Measurements from ENCODE around the gene SHQ1. TPM values are rescaled to one million over a fixed set of nuclear protein-coding genes. Genes with fewer than 3 reads are reported as not detected.

SHQ1 gene
- total RNA-seq, 1 donor from 2014 or later, result 18.0 TPM

DNA sequence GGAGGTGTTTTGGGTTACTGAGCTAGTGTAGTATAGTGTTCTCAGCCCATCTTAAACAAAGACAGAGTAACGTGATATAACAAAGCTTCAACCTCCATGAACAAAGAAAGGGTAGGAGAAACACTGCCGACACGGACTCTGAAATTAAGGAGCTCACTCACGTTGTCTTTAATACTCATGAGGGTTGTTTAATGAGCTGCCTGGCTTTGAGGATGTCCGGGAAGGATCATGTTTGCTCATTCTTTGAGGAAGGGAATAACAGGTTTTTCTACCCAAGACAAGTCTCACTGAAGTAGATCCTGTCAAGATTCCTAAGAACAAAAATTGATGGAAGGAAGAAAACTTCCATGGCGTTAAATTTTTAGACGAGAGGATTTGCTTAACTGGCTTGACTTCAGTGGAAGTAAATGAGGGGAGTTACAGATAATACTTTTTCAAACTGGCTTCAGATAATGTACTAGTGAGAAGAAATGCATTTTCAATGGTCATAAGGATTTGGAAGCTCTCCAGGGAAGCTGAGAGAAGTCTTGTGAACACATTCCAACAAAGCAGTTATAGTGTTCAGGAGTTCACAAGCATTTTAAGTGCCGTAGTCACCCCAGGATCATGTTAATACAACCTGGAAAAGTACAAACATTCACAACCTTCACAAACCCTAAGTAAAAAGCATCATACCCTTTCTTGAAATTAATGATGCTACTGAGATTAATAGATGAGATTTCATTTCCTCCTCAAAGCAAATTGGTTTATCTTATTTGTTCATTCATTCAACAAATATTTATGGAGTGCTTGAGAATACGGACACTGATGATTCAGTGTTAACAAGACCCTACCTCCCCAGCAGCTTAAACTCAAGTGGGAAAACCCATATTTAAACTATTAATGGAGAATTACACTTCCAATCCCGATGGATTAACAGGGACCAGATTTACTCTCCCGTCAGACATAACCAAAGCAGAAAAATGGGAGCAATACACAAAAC, 101.5 kb downstream of the SHQ1 start:
- H3K27ac Mint-ChIP-seq (ENCODE audit: unreplicated experiment), result no peak overlapping the region
- H3K9me3 Mint-ChIP-seq (ENCODE audit: unreplicated experiment), result no peaks in the 10 kb centered on the region
- no peak overlapping the region for H3K4me3 Mint-ChIP-seq (ENCODE audit: unreplicated experiment)
- no peaks in the 10 kb centered on the region for H3K27me3 Mint-ChIP-seq (ENCODE audit: unreplicated experiment)
- no peaks in the 10 kb centered on the region for H3K4me1 Mint-ChIP-seq (ENCODE audit: unreplicated experiment)
- no peak for DNase-seq (ENCODE audit: extremely low spot score, unreplicated experiment)
- TF ChIP-seq, protein P1, sequence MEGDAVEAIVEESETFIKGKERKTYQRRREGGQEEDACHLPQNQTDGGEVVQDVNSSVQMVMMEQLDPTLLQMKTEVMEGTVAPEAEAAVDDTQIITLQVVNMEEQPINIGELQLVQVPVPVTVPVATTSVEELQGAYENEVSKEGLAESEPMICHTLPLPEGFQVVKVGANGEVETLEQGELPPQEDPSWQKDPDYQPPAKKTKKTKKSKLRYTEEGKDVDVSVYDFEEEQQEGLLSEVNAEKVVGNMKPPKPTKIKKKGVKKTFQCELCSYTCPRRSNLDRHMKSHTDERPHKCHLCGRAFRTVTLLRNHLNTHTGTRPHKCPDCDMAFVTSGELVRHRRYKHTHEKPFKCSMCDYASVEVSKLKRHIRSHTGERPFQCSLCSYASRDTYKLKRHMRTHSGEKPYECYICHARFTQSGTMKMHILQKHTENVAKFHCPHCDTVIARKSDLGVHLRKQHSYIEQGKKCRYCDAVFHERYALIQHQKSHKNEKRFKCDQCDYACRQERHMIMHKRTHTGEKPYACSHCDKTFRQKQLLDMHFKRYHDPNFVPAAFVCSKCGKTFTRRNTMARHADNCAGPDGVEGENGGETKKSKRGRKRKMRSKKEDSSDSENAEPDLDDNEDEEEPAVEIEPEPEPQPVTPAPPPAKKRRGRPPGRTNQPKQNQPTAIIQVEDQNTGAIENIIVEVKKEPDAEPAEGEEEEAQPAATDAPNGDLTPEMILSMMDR (IDR thresholded peaks at IDR 0.05), result no peak
- H3K36me3 Mint-ChIP-seq (ENCODE audit: unreplicated experiment), result no peaks in the 10 kb centered on the region

DNA sequence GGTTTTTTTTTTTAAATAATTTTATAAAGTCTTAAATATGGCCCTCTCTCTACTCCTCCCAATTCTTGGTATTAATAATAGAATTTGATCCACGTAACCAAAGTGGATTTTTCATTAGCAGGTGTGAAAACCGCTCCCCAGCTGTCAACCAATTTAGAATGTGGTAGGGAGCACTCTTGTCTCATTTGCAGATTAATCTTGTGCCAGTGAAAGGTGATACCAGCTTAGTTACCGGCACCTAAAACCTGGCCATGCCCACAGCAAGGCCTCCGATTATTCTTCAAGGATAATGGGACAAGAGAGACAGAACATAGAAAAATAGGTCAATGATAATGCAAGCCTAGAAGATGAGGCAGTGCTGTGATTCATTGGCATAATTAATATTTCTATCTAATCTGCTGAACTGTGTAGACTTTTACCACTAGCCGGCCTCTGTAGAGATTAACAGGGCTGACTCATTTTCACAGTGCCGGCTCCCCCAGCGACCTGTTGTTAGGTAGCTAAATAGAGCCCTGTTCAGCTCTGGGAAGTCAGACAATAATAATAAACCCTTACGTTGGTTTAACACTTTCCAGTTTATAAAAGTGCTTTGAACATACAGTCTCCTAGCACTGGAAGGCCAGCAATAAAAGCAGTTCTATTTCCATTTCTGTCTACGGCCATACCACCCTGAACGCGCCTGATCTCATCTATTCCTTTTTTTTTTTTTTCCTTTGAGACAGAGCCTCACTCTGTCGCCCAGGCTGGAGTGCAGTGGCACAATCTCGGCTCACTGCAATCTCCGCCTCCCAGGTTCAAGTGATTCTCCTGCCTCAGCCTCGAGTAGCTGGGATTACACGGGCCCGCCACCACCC, 102.9 kb downstream of the SHQ1 start:
- Mint-ChIP-seq H3K27me3 (ENCODE audit: unreplicated experiment) (no peaks in the 10 kb centered on the region), H3K9me3 (ENCODE audit: unreplicated experiment) (no peaks in the 10 kb centered on the region), H3K36me3 (ENCODE audit: unreplicated experiment) (no peaks in the 10 kb centered on the region), H3K4me3 (ENCODE audit: unreplicated experiment) (no peak overlapping the region), H3K4me1 (ENCODE audit: unreplicated experiment) (no peaks in the 10 kb centered on the region), H3K27ac (ENCODE audit: unreplicated experiment) (no peak overlapping the region)
- TF ChIP-seq, protein P1 (IDR thresholded peaks at IDR 0.05), result no peak
- no peak for DNase-seq (ENCODE audit: extremely low spot score, unreplicated experiment)

DNA sequence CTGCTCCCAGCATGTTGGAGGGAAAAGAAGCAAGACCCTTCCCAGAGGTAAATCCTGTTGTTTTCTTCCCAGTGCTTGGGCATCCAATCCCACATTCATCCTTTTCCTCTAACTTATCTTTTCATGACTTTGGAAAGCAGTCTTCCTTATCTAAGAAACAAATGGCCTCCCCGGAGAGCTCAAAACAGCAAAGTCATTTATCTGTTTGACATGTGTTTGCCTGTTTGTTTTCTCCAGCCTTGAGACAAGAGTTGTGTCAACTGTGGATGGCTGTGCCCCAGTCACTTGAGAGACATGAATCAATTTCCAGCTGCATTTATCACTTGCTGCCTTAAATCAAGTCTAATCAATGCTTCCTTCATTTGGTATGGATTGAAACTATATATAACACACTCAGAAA, 103.9 kb downstream of the SHQ1 start:
- no peak overlapping the region for H3K4me3 Mint-ChIP-seq (ENCODE audit: unreplicated experiment)
- no peaks in the 10 kb centered on the region for H3K9me3 Mint-ChIP-seq (ENCODE audit: unreplicated experiment)
- no peaks in the 10 kb centered on the region for H3K36me3 Mint-ChIP-seq (ENCODE audit: unreplicated experiment)
- no peaks in the 10 kb centered on the region for H3K4me1 Mint-ChIP-seq (ENCODE audit: unreplicated experiment)
- no peak for DNase-seq (ENCODE audit: extremely low spot score, unreplicated experiment)
- H3K27ac Mint-ChIP-seq (ENCODE audit: unreplicated experiment), result no peak overlapping the region
- H3K27me3 Mint-ChIP-seq (ENCODE audit: unreplicated experiment), result no peaks in the 10 kb centered on the region
- TF ChIP-seq, protein P1 (IDR thresholded peaks at IDR 0.05), result no peak

DNA sequence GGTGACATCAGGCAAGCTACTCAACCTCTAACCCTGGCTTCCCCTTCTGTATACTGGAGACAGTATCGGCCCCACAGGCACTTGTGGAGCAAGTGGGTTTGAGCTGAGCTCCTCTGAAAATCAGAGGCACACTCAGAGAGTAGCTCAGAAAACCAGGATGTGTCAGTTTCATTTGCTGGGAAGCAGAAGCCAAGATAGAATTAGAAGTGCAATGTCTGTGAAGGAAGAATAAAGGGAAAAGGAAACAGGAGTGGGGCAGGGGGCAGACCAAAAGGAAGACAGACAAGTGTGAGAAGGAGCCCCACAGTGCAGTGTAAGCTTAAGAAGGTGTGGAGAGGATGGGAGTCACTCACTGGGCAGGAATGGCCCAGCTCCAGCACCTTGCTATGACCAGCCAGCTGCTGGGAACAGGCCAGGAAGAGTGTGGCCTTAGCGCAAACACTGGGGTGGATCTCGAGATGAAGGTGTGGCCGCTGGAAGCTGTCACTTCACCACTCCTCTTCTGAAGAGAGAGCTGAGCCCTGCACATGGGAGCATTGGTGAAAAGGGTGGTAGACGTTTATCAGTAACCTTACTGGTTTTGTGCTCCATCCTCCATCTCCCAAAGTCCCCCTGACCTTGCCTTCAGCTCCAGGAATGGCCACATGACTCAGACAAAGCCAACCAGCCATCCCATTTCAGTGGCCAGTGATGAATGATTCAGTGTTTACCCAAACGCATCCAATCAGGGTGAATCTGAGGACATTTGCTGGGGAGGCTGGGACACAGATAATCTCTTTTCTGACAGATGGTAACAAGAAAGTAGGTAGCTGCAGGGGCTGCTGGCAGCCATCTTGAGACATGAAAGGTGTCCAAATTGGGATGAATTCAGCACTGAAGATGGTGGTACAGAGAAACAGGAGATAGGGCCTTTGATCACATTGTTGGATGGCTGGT, 108.4 kb downstream of the SHQ1 start:
- no peaks in the 10 kb centered on the region for H3K36me3 Mint-ChIP-seq (ENCODE audit: unreplicated experiment)
- peaks cover 8% of the 10 kb centered on the region for H3K4me1 Mint-ChIP-seq (ENCODE audit: unreplicated experiment)
- no peaks in the 10 kb centered on the region for H3K9me3 Mint-ChIP-seq (ENCODE audit: unreplicated experiment)
- DNase-seq (ENCODE audit: extremely low spot score, unreplicated experiment), result no peak
- TF ChIP-seq, protein P1 (IDR thresholded peaks at IDR 0.05), result no peak
- no peak overlapping the region for H3K4me3 Mint-ChIP-seq (ENCODE audit: unreplicated experiment)
- H3K27me3 Mint-ChIP-seq (ENCODE audit: unreplicated experiment), result peaks cover 8% of the 10 kb centered on the region
- H3K27ac Mint-ChIP-seq (ENCODE audit: unreplicated experiment), result no peak overlapping the region

Measured in osteocyte (in vitro differentiated cells).